ENCODE data around the gene NCBP1.

Gene NCBP1

GRCh38 chr9:97627624-97628023, 6.0 kb upstream of the NCBP1 start:
- H3K4me3 ChIP-seq (ENCODE audit: low read depth, low read length), result no peak overlapping the region
- TF ChIP-seq CTCF (conservative IDR thresholded peaks at IDR 0.05; ENCODE audit: low read depth, low read length), result no peak
- peak; percentile 29 for DNase-seq (ENCODE audit: low read depth)

- no peak for TF ChIP-seq CTCF (conservative IDR thresholded peaks at IDR 0.05; ENCODE audit: low read depth, low read length)
- DNase-seq (ENCODE audit: low read depth), result no peak
Measured at GRCh38 chr9:97628668-97629067, 5.0 kb upstream of the NCBP1 start.

GRCh38 chr9:97629156-97629555, 4.5 kb upstream of the NCBP1 start:
- H3K4me3 ChIP-seq (ENCODE audit: low read depth, low read length), result no peak overlapping the region
- DNase-seq (ENCODE audit: low read depth), result no peak
- TF ChIP-seq CTCF (conservative IDR thresholded peaks at IDR 0.05; ENCODE audit: low read depth, low read length), result no peak

More at GRCh38 chr9:97628668-97629067, 5.0 kb upstream of the NCBP1 start:
- no peak overlapping the region for H3K4me3 ChIP-seq (ENCODE audit: low read depth, low read length)

- no peak for DNase-seq (ENCODE audit: low read depth)
- no peak overlapping the region for H3K4me3 ChIP-seq (ENCODE audit: low read depth, low read length)
- TF ChIP-seq CTCF (conservative IDR thresholded peaks at IDR 0.05; ENCODE audit: low read depth, low read length), result no peak
Measured at GRCh38 chr9:97630591-97630990, 3.0 kb upstream of the NCBP1 start.

GRCh38 chr9:97632248-97632984, 1.2 kb upstream of the NCBP1 start:
- H3K4me3 ChIP-seq (ENCODE audit: low read depth, low read length), result peak overlapping the region; percentile 99
- TF ChIP-seq CTCF (conservative IDR thresholded peaks at IDR 0.05; ENCODE audit: low read depth, low read length), result no peak
- peak; percentile 85 for DNase-seq (ENCODE audit: low read depth)

- DNase-seq (ENCODE audit: low read depth), result peak; percentile 28
- TF ChIP-seq CTCF (conservative IDR thresholded peaks at IDR 0.05; ENCODE audit: low read depth, low read length), result no peak
- H3K4me3 ChIP-seq (ENCODE audit: low read depth, low read length), result peak overlapping the region; percentile 99
Measured at GRCh38 chr9:97633859-97634490, 354 bp downstream of the NCBP1 start.

GRCh38 chr9:97635026-97635425, 1.4 kb downstream of the NCBP1 start:
- TF ChIP-seq CTCF (conservative IDR thresholded peaks at IDR 0.05; ENCODE audit: low read depth, low read length), result no peak
- peak overlapping the region; percentile 99 for H3K4me3 ChIP-seq (ENCODE audit: low read depth, low read length)
- DNase-seq (ENCODE audit: low read depth), result no peak
